ENCODE data around the gene SORCS1.

SORCS1 gene

GRCh38 chr10:107103174-107104025 is 61.1 kb downstream of the SORCS1 start:
- DNase-seq: no peak

DNA sequence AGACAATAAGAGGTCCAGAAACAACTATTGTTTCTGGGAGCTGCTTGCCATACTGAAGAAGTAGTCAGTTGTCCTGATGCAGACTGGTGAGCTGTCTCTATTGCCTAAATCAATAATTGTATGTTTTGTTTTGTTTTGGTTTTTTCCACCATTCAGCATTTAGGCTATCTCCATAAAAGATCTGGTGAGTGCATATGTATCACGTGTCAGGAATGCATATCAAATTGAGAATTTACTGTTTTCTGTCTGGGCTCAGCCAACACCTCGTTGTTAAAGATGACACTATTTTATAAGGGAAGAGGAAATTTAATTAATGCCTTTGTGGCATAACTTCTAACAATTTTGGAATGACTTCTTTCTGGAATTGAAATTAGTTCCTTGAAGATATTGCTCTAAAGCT is 66.2 kb downstream of the SORCS1 start:
- DNase-seq: no peak

- DNase-seq: no peak
These were observed 69.5 kb downstream of the SORCS1 start for GRCh38 chr10:107094824-107095522.

DNA sequence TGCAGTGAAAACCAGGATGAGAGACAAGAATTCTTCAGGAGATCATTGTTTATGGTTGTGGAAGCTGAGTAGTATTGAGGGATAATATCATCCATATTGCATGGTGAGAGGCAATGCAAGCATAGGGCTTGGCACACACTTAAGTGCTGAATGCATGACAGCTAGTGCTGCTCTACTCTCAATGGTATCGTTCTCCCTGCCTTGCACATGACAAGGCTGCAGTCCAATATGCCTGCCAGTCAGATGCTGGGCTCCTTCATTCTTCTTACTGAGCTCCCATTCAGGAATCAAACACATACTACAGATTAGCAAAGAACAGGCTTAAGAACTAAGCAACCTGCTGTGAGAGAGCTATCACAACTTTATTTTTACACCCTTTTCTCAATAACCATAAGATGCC is 72.2 kb downstream of the SORCS1 start:
- DNase-seq: no peak

GRCh38 chr10:107091126-107091525 is 73.4 kb downstream of the SORCS1 start:
- no peak for DNase-seq

- DNase-seq: no peak
These were observed 78.6 kb downstream of the SORCS1 start for GRCh38 chr10:107085665-107086525.

DNA sequence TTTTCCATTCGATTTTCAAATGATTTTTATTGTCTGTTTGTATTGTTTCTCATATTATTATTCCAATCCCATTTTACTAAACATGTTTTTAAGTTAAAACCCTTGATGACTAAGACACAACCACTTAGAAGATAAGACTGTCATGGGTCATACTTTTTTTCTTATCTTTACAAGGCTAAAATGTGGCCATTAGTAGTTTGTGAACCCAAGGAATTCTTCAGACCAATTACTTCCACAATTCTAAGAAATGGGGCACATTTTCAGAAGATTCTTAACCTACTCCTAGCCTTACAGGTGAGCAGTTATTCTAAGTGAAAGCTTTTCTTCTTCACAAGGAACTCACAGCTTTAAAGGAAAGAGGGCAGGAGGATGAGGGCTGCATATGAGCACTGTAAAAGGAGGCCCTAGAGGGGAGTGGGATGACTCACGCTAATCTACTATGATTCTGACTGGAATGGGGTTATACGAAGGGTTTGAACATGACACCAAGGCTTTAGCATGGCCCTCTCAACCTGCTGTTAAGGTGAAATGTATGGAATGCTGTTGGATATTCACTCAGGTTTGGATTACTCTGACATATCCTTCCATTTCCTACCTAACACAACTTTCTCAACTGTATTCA is 81.0 kb downstream of the SORCS1 start:
- no peak for DNase-seq

- no peak for DNase-seq
These were observed 82.9 kb downstream of the SORCS1 start for GRCh38 chr10:107081644-107082043.

DNA sequence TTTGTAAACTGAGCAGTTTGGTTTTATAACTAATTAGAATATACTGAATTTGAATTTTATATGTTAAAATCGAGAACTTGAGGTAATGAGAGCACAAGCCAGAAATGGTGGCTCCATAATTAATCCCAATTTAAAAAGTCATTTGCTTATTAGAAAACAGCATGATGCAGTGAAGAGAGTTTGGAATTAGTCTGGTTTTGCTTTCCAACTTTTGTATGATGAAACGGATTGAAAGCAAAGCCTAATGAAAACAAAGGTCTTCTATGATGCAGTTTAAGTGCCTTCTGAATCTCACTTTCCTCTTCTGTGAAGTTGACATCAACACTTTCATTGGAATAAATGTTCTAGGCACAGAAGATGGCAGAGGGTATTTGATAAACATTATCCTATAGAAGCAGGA is 89.4 kb downstream of the SORCS1 start:
- no peak for DNase-seq

DNA sequence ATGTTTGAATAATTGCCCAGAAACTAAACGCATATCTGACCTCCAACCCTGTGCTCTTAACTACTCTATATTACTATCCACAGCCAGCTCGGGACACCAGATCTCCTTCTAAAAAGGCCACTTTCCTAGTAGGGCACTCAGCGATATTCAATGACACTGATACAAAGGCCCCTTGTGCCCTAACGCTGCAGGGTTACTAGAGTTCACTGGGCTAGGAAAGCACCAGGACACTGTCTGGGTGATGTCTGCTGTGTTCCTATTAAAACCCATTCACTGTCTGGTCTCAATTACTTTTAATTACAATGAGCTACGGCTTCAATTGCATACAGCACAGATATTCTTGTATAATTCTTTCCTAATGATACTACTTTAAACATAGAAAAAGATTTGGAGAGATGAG is 91.7 kb downstream of the SORCS1 start:
- no peak for DNase-seq

- no peak for DNase-seq
These were observed 92.5 kb downstream of the SORCS1 start for GRCh38 chr10:107072028-107072427.

DNA sequence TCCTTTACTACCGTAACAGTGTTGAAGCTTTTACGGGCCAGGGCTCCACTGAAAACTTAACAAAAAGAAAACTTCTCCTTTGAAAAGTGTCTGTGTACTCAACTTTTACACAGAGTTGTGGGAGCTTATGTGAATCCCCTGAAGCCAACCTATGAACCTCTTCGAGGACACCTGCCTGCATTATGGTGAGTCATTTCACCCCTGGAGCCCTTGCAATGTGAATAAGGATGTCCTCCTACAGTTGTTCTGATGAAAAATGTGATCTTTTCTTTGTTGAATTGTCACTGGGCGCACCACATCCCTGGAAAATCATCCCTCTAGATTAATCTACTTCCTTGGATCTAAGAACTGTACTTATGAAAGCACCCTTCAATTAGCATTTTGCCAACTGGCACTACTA is 93.2 kb downstream of the SORCS1 start:
- DNase-seq: no peak

DNA sequence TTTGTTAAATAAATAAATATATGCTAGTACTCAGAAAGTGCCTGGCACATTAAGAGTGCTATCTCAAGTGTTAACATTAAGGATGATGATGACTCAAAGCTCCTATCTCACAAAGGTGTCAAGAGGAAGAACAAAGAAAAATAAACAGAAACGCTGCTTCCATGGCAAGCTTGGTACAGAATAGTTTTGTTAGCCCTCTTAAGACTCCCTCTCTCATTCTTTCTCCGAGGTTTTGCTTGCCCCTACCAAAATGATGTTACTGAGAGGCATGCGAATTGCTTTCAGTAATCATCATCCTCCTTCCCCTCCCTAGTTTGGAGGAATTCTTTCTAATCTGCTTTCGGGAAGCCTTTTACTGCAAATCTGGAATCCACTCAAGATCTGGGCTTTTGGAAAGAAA is 96.7 kb downstream of the SORCS1 start:
- no peak for DNase-seq

DNA sequence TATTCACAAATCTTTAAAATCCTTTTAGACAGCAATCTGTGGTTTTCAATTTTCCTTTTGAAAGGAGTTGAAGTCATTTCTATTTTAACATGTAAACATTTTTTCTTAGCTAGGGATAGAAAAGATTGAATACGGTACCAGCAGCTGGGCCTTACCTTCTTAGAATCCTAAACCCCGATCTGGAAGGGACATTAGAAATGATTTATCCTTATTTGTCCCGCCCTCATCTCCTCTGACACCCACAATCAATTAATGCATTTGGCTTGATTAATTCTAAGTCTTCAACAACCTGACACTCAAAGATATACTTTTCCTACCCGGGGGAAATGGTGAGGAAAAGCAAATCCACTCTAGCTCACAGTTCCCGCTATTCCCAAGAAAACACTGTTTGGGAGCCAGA is 100.4 kb downstream of the SORCS1 start:
- DNase-seq: no peak

DNA sequence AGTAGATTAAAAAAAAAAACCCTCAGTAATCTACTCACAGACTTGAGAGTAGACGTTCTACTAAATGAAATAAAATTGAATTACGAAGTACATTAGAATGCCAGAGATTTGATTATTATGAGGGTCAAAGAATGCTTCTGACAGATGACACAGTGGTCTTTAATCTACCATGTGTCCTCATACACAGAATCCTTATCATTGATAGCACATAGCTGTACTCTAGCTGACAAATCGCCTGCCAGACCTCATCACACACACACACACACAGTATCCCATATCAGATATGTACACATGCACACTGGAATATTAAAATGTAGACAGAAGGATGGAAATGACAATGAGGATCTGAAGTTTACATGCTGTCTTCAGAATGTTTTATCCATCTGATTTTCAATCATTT is 104.6 kb downstream of the SORCS1 start:
- no peak for DNase-seq

- DNase-seq: no peak
These were observed 105.3 kb downstream of the SORCS1 start for GRCh38 chr10:107059068-107059804.

GRCh38 chr10:107058331-107058730 is 106.2 kb downstream of the SORCS1 start:
- DNase-seq: no peak

DNA sequence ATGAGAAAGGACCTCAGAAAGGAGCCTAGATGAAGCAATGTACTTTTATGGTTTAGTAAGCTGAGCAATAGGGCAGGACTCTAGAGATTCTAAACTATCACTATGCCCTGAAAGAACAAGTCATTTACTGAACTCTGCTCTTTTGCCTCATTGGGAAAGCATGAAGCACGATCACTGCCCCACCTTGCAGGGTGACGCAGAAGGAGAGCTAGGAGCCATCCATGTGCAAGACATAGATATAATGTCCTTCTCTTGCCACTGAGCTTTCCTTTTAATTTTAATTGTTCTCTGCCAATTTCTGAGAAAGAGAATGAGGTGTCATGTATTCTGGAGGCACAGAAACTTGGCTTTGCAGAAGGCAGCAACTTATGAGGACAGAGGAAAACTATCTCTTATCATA is 108.3 kb downstream of the SORCS1 start:
- no peak for DNase-seq

- no peak for DNase-seq
These were observed 109.9 kb downstream of the SORCS1 start for GRCh38 chr10:107054469-107055156.

DNA sequence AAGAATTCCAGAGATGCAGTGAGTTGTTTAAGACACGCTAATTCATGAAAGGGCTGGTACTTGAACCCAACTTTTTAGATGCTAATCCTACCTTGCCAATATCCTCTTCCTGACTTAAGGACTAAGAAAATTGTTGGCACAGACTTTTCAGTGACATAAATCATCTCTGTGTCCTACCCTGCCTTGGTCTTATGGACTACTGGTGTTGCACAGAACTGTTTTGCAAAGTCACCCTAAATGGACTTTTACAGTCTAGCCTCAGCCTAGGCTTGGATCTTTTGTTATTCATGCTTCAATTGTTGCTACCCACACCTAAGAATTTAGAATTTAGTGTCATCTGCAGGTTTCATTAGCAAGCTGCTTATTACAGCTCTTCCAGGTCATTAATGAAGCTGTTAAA is 112.7 kb downstream of the SORCS1 start:
- DNase-seq: no peak

GRCh38 chr10:107043461-107043860 is 121.0 kb downstream of the SORCS1 start:
- DNase-seq: no peak

Measured in NCI-H1105 (cell line).